GM21360 (cell line): ENCODE measurements around the gene CDC42BPG.

ENCODE experiments used
- ATAC-seq: cut with Tn5 transposase; IDR thresholded peaks from one replicate; pipeline ENCODE4 v1.9.1; 2021; ENCODE audit warnings: mild to moderate bottlenecking, moderate library complexity; ENCODE audit not compliant: unreplicated experiment

Gene CDC42BPG

DNA sequence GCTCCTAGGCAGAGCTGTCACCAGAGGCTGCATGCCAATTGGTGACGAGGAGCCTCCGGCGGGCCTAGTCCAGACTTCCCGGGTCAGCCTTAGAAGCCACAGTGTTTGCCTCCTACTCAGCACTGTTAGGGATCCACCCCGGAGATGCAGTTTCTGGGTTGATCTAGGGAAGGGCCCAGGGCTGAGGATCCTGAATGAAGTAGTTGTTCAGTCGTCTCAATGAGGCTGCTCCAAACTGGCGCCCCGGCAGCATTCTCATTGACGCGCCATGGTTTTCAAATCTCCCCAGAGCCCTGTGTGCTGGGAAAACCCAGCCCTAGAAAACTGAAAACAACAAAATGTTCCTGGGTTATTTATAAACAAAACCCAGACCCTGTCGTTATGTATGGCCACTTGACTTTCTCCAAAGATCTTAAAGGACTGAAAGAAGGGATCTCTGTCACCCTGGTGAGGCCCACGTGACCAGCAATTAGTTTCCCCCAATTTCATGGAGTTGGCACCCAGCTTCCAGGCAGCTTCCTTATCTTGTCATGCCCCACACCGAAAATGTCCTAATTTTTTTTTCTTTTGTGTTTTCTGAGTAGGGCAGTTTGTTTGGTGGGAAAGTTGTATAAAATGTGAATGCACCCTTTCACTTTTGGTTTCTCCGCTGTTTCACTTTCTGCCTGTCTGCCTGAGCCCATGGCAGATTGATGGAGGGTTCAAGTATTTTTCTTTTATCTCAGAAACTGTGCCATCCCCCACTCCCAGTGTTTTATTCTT lies 36.0 kb upstream of the CDC42BPG start:
- no peak for ATAC-seq

DNA sequence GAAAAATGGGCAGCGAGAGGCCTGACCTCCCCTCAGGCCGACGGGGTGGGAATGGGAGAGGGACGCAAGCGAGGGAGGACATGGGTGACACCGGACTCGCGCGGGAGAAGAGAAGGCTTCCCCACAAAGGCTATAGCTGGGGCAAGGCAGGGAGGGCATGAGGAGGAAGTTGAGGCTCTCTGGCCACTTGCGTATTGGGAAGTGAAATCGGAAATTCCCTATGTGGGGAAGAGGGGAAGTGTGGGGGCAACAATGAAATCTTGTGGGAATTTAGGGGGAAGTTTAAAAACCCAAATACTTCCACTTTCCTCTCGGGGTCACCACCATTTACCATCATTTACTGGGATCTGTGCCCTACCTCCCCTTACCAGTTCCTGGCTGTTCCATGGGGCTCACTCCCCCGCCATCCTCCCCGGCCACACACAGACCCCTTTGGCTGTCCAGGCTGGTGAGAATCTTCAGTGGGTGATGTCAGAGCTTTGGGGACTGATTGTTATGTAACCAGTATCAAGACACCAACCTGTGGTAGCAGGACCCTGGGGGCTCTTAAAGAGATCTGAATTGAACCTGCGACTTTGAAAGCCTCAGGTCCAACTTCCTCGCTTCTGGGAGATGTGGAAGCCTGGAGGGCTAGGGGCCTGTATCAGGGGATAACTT lies 34.9 kb upstream of the CDC42BPG start:
- no peak for ATAC-seq

DNA sequence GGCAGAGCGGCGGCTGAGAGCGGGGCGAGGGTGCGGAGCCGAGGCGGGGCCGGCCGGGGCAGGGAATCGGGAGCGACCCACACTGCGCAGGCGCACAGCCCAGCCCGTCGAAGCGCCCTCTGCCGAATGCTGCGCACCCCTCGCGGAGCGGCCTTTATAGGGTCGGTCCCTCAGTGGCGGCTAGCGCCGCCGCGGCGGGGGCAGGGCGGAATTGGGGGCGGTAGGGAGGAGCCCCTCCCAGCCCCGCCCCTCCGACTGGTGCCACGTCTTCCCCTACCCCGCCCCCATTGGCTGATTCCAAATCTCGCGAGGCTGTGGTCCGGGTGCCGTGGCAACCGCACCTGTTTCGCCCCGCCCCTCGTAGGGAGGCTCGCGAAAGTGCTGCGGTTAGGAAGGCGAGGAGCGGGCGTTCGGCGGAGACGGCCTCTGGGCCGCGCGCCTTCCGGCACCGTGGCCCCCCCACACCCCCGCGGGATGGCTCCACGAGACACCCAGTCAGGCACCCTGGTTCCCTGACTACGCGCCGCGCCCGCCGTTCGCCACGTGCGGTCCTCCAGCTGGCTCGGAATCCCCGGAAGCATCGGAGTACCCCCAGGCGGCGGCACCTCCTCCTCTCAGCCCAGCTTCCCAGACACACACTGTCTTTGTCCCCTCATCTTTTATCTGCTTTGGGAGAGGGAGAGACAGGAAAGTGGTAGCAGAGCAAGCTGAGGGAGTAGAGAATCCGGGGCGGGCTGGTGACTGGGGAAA lies 34.2 kb upstream of the CDC42BPG start, which contains the start of gene EHD1:
EHD1 (minus strand) TSS at position 128 of the 750 bp plus-strand sequence. CDS start 157 bp downstream, outside the sequence.
- ATAC-seq: peak; percentile 60

DNA sequence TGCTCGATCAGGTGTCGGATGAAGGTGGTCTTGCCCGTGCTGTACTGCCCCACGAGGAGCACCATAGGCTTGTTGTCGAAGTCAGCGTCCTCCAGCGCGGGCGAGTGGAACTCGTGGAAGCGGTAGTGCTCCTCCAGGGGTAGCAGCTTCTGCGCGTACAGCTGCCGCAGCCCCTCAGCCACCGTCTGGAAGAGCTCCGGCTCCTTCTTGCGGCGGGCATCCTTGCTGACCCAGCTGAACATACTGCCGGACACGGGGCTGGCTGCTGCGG lies 33.7 kb upstream of the CDC42BPG start:
- no peak for ATAC-seq

DNA sequence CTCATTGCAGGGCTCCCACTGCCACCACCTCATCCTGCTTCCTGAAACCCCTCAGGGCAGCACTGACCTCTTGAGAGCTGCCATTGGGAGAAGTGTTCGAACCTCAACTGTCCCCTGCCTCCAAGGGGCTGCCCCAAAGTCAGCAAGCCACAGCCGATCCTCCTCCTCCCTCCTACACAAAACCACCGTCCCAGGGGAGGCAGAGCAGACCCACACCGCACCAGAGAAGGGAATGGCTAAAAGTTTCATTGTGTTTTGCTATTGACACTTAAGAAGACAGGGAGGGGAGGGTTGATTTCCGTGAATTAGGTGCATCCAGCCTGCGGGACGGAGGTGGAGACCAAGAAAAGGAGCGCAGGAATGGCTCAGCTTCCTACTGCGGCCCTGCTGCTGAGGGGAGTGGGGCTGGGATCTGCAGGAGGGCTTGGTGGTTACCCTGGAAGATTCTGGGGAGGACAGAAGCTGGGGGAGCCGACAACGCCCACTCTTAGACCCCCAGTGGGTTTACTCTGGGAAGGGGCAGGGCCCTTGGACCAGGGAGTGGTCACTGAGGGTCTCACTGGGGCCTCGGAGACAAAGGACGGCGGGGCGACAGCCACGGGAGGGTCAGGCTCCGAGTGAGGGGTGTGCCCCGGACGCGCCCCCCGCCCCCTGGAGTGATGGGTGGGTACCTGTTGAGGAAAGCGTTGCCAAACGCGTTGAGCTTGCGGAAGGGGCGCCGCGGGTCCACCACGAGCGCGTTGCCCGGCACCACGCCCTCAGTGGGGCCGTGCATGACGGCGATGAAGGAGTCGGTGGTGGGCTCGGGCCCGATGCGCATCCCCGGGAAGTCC lies 33.2 kb upstream of the CDC42BPG start:
- no peak for ATAC-seq

DNA sequence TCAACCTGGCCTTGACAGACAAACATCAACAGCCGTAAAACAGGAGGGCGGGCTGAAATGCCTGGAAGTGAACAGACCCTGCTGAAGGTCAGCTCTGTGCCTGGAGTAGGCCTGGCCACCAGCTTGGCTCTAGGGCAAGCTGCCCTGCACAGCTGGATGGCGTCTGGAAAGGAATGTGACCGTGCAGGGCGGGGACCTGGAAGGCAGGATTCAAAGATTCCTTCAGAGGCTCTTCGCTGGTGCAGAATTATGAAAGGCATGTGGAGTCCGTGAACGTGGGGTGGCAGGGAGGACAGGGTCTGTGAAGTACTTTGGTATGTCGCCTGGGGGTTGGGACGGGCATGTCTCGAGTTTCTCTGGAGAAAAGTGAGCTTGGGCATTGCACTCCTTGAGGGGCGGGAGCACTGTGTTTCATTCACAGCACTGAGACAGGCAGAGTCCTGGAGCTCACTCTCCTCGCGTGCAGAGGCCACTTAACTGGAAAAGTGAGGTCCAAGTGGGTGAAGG lies 32.4 kb upstream of the CDC42BPG start:
- no peak for ATAC-seq

DNA sequence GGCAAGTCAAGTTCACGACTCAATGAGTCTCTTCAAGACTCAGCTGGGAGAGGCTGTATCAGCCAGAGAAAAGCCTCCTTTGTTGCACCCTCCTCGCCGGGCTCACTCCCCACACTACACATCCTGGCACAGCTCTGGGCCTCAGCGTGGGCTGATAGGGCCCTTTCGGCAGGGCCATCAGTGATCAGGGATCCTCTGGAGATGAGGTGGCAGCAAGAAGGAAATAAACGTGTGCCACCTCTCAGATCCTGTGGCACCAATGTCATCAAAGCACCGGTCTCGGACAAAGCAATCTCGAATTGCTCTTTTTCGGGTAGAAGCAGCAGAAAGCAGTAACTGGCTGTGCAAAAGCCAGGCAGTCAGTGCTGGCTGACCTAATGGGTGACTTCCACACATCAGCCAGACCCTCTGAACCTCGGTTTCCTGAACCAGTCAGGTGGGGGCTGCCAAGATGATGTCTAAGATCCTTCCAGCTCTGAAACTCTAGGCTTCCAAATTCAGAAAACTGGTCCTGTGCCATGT lies 31.8 kb upstream of the CDC42BPG start:
- no peak for ATAC-seq

DNA sequence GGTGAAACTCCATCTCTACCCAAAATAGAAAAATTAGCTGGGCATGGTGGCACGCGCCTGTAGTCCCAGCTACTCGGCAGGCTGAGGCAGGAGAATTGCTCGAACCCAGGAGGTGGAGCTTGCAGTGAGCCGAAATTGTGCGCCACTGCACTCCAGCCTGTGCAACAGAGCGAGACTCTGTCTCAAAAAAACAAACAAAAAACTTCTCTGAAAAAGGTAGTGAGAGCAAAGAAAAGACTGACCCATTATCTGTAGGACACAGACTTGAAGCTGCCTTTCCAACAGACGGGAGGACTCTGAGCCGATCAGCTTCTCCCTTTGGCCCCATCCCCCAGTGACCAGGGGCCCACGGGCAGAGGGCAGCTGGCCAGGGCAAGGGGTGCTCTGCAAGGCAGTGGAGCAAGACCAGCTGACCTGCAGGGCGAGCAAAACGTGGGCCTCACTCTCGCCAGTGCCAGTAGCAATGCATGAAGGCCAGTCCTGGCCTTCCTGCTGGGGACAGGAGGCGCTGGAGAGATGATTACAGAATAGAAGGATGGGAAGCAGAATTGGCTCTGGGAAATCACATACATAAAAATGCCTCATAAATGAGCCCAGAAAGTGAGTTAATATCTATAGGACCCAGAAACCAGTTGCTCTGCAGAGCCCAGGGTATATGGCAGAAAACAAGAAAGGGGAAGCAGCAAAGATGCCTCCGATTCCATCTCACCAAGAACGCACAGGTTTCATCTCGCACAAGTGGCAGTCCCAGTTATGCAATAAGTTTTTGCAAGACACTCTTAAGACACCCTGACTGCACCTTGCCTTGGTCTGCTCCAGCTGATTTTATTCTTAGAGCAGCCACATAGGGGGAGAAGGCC lies 31.1 kb upstream of the CDC42BPG start:
- ATAC-seq: no peak

DNA sequence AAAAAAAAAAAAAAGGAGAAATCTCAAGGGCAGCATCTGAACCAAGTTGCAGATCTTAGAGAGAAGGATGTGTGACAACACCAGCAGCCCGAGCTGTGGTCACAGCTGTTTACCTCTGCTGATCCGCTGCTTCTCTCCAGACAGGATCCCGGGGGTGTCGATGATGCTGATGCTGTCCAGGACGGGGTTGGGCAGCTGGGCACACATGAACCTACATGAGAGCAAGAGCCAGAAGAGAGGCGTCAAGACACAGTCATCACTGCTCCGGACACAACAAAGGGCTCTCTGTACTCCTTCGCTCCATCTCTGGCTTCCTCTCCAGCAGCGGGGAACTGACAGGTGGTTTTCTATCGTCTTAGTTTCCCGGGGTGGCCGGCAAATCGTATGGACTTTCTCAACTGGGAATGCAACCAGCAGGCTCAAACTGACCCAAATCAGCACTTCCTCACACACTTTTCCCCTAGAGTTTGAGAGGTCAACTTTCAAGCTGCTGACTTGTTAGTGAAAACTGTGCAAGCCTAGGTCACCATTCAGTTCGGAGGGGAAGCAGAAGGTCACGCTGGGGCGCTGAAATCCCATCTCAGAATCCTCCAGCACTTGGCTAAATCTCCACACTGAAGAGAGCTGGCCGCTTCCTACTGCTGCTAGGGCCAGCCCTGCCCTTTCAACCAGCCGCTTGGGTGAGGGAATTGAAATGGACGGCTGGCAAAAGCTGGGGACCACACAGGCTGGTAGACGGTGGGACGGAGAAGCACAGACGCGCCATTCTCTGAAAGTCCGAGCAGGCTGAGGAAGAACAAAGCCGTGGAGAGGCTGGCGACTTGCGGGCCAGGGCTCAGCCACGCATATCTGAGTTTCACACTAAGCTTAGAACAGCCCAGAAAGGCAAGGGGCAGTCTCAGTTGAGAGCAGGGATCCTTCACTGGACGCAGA lies 30.1 kb upstream of the CDC42BPG start:
- no peak for ATAC-seq

DNA sequence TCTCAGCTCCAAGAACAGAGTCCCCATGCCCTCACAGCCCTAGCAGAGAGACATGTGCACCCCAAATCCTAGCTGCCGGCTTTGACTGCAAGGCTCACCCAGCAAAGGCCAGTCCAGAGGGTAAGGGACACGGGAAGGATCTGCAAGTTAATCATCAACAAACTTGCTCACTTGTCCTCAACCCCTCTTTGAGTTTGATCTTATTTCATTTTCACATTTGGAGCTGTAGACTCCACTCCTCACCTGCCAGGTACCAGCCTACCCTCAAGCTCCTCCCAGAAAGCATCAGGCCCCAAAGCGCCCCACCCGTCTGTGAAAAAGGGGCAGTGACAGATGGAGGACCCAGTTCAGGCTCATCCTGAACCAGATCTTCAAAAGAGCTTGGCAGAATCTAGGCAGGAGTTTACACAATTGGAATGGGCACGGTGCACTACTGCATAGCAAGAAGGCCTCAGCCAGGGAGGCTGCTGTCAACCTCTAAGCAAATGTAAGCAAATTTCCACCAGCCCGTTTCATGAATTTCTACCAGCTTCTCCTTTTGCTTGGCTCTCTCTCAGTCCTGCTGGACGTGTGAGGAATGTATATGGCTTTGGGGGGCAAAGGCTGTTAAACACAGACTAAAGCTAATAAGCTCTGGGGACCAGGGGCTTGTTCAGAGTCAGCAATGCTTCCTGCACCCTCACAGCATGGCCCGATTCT lies 28.5 kb upstream of the CDC42BPG start:
- no peak for ATAC-seq

DNA sequence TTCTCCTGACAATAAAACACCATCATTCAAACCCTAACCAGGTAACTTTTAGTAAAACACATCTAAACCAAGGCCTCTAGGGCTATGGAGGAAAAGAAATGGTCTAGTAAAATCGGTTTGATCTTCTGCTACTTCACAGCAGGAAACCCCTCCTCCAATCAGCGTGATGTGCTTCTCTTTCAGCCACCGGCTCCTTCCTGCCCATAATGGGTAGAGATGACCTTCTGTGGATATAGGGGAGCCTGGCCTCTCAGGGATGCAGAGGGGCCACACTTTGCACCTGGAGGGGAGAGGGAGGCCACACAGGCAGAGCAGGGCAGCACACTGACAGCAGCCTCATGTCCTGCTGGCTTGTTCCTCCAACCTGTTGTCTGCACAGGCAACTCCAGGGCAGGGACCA lies 27.0 kb upstream of the CDC42BPG start:
- ATAC-seq: no peak

DNA sequence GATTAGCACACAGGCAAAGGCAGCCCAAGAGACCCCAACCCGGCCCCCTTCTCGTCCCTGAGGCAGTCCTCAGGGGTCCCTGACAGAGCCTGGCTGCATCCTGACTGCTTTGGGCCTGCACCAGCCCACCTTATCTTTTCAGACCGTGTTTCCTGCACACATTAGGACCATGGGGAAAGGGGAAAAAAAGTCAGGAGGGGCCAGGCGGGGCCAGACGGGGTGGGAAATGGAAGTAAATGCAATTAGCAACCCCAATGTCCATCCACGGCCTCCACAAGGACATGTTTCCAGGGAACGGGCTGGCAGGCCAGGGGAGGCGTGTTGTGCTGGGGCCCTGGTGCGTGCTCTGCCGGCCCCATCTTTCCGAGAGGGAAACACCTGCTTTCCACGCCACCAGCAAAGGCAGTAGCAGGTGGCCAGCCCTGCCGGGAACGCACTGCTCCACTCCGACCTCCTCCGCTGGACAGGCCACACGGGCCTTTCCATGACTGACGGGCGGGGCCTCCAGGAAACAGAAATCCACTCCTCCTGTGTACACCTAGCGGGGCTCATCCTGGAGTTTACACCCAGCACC lies 26.5 kb upstream of the CDC42BPG start:
- ATAC-seq: no peak

DNA sequence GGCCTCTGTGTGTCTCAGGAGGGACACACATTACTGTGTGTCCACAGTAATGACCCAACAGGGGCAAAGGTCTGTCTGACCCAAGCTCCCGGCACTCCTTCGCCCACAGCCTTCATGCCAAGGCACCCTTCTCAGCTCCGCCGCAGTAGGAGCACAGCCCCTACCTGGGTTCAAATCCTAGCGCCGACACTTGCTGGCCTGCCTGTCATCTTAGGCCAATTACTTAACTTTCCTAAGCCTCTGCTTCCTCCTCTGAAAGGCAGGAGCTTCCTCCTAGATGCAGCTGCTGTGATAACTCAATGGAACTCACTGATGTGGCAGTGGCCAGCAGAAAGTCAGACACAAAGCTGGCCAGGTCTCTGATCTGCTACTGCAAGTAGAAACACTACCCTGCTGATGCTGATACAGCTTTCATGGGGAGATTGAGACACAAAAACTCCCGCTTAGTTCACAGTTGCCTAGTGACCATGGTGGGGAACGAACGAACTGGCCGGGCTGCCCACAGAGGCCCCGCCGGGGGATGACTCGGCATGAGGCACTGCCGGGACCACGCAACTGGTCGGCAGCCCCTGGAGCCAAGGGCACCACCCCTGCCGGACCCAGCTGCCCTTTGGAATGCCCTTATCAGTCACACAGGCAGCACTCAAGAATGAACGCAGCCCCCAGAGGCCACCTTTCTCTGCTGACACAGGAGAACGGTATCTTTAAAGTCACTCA lies 25.9 kb upstream of the CDC42BPG start:
- ATAC-seq: no peak

DNA sequence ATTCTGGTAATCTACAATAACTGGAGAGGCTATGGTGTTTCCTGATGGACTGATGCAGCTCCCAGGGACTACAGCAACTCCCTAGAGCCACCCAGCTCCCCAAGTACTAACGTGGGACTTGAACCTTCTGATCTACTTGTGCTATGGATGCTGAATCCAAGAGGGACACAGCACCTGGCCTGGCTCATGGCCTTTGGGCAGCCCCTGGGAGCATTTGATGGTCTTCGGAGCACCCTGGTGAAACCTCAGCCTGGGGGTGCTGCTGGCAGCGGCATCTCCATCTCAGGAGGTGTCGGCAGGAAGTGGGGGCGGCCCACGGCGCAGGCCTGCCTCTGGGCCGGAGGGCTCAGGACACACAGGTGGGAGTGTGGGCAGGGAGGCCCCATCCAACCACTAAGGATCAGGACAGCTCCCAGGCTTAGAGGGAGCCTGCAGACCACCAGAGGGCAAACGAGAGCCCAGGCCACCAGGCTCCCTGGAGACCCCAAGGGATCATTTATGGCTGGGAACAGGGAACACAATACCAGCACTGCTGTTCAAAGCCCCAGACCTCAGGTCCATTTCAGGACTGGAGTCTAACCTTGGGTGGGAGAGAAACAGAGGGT lies 25.2 kb upstream of the CDC42BPG start:
- ATAC-seq: no peak

DNA sequence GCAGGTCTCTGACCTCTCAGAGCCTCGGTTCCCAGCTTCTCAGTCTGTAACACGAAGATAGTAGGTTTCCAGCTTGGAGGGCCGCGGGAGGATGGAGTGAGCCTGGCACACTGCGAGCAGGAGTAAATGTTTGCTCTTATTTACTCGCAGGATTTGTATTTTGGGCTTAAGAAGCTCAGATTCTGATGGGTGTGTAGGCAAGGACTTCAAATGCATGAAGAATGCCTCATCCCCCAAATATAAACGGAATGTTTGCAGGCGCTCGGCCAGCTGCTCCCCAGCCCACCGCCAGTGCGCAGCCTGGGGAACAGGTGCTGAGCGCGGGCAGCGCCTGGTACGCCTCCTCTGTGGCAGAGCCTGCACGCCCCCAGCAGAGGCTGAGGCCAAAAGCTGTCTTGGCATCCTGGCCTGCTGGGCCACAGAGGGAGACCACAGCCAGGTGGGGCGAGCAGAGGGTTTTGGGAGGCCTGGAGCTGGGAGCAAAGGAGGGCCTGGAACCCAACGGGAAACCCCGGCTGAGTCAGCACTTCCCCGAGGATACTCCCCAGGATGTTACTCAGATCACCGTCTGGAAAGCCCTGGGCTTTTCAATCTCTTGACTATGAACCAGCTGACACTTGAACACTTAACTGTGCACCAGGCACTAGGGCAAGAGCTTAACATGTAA lies 24.6 kb upstream of the CDC42BPG start:
- ATAC-seq: no peak
